GM18873 (cell line): ENCODE measurements around the gene CEP20.

Experiments
- ATAC-seq: cut with Tn5 transposase; IDR thresholded peaks from one replicate; pipeline ENCODE4 v1.9.1; 2021; ENCODE audit warnings: mild to moderate bottlenecking, moderate library complexity, moderate number of reproducible peaks; ENCODE audit not compliant: unreplicated experiment, low FRiP score

The CEP20 gene

DNA sequence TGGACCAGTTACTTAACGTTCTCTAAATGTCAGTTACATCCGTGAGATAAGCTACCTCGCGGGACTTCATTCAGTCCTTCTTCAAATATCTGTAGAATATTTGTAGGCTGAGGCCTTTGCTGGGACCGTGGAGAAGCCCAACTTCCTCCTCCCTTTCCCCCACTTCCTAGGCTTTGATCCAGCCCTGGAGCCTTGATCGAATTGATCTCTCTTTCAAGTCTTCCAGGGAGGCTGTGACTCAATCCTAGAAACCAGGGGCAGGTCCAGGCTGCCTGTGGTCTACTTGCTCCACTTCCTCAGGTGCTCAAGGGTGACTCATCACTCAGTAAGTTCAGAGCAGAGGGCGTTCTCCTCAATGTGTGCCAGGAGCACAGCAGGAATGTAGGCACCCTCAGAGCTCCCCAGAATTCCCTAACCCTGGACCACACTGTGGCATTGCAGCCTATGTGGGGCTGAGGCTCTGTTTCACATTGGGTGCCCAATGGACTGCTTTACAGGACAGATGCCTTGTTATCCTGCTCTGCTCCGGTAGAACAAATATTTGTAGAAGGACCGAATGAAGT lies 11.2 kb upstream of the CEP20 start:
- peak; percentile 47 for ATAC-seq

- no peak for ATAC-seq
Measured at GRCh38 chr16:15898654-15899053, 10.3 kb upstream of the CEP20 start.

- no peak for ATAC-seq
Measured at GRCh38 chr16:15897834-15898254, 9.4 kb upstream of the CEP20 start.

DNA sequence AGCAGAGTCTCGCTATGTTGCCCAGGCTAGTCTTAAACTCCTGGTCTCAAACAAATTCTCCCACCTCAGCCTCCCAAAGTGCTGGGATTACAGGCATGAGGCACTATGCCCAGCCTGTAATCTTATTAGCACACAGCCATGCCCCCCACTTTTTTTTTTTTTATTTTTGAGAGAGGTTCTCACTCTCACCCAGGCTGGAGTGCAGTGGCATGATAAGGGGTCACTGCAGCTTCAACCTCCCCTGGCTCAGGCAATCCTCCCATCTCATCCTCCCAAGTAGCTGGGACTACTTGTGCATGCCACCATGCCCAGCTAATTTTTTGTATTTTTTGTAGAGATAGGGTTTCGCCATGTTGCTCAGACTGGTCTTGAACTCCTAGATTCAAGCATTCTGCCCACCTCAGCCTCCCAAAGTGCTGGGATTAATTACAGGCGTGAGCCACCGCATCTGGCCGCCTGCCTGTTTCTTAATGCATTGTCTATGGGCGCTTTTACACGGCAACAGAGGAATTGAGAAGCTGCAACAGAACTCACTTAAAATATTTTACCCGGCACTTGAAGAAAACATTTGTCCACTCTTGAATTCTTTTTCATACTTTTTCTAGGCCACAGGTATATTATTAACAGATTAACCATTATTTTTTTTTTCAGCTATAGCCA lies 8.8 kb upstream of the CEP20 start:
- ATAC-seq, result no peak

GRCh38 chr16:15894571-15895374 lies 6.4 kb upstream of the CEP20 start:
- ATAC-seq, result no peak

DNA sequence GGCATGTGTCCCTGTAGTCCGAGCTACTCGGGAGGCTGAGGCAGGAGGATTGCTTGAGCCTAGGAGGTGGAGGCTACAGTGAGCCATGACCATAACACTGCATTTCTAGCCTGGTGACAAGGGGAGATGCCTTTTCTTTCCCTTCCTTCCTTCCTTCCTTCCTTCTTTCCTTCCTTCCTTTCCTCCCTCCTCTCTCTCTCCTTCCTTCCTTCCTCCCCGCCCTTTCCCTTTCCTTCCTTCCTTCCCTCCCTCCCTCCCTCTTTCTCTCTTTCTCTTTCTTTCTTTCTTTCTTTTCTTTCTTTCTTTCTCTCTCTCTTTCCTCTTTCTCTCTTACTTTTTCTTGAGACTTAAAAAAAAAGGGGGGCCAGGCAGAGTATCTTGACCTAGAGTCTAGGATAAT lies 3.1 kb upstream of the CEP20 start:
- no peak for ATAC-seq

DNA sequence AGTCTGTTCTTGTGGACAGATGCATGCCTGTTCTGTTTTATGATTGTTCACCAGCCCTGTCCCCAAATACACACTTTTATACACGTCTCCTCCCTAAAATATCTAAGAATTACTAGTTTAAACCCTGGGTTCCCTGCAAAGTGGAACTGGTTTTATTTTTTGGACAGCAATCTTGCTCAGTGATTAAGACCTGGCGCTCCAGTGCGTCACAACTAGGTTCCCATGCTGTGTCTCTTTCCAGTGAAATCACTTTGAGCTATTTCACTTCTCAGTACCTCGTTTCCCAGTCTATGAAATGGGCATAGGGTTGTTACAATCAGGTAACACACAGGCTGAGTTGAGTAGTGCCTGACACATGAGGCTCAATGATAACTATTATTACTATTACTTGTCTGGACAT lies 1.1 kb downstream of the CEP20 start:
- ATAC-seq, result no peak

GRCh38 chr16:15886078-15886477 lies 2.3 kb downstream of the CEP20 start:
- no peak for ATAC-seq

DNA sequence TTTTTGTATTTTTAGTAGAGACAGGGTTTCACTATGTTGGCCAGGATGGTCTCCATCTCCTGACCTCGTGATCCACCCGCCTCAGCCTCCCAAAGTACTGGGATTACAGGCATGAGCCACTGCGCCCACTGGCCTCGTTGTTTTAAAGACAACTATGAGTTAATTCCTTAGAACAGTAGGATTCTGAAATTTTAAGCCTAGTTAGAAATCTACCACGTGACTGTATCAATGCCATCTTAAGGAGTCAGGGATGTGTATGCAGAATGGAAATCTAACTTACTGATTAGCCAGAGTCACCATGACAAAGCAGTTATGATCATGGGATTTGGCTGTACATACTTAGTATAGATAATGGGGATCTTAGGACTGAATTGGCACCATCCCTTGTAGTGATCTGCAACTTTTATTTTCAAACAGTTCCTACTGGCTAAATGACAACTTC lies 2.8 kb downstream of the CEP20 start:
- ATAC-seq, result no peak

DNA sequence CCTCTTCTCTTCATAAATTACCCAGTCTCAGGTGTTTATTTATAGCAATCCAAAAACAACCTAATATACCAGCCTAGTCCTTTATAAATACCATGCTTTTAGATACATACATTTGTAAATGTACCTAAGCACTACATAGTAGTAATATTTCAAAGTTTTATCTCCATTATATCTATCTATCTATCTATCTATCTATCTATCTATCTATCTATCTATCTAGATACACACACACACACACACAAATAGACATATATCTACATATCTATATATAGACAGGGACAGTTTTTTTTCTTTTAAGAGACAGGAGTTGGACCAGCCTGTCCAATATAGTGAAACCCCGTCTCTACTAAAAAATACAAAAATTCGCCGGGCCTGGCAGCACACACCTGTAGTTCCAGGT lies 5.8 kb downstream of the CEP20 start:
- no peak for ATAC-seq

DNA sequence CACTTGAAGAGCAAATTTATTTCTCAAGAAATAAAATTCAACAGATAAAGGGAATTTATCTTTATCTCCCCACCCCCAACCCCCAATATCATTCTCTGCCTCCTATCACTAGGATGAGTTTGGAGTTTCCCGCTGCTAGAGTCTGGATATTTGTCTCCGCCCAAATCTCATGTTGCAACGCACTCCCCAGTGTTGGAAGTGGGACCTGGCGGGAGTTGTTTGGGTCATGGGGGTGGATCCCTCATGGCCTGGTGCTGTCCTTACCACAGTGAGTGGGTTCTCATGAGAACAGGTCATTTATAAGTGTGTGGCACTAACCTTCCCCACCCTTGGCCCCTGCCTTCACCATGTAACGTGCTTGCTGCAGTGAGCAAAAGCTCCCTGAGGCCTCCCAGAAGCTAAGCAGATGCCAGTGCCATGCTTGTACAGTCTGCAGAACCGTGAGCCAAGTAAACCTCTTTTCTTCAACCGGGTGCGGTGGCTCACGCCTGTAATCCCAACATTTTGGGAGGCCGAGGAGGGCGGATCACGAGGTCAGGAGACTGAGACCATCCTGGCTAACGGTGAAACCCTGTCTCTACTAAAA lies 6.5 kb downstream of the CEP20 start:
- no peak for ATAC-seq

- ATAC-seq, result no peak
Measured at GRCh38 chr16:15880434-15881308, 7.7 kb downstream of the CEP20 start.

GRCh38 chr16:15879255-15879811 lies 9.1 kb downstream of the CEP20 start:
- no peak for ATAC-seq

GRCh38 chr16:15876503-15876902 lies 11.9 kb downstream of the CEP20 start:
- ATAC-seq, result no peak

DNA sequence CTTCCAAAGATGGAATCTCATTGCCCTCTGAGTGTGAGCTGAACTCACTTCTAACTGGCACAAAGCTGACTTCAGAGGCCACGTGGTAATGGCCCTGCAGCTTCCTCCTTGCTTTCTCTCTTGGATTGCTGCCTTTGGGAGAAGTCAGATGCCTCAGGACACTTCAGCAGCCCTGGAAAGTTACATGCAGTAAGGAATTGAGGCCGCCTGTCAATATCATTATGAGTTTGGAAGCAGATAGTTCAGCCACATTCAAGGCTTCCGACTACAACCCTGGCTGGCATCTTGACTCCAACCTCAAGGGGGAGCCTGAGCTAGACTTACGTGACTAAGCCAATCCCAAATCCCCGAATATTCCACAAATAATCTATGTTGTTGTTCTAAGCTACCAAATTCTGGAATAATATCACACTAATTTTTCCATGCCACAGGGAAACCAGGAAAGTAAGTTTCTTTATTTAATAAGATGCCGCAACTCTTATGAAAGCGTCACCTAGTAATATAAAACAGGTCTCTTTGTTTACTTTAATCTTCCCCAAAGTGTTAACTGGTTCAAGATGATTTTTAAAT lies 13.6 kb downstream of the CEP20 start:
- ATAC-seq, result no peak

DNA sequence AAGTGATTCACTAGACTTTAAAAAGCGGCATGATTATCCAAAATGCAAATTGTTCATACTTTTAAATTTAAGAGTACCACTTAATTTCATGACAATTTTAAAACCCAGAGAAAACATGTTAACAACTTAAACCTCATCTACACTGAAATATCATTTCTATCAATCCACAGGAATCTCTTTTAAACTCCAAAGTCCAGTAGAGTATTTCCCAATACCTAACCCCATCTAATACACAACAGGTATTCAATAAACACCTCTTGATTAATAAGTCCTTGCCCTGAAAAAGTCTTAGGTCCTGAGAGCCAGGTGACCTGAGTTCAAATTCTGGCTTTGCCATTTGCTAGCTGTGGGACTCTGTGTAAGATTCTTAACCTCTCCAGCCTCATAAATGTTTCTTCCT lies 14.7 kb downstream of the CEP20 start:
- ATAC-seq, result no peak

- no peak for ATAC-seq
Measured at GRCh38 chr16:15873301-15873700, 15.1 kb downstream of the CEP20 start.

DNA sequence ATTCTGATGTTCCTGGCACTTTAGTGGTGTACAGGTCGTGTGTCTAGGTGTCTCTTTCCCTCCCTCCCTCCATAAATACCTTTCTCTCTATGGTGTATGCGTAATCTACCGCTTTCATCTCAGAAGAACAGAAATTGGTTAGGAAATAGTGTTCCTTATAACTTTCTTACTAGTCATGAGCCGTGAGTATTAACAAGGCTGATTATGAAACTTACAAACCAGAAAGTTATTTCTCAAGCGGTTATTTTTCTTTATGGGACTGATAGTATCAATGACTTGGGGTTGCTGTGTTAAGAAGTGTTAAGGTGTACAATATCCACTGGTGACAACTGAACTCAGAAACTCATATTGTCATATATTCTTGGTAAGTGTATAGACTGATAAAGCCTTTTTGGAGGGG lies 18.4 kb downstream of the CEP20 start:
- no peak for ATAC-seq

- ATAC-seq, result no peak
Measured at GRCh38 chr16:15866451-15866850, 22.0 kb downstream of the CEP20 start.

GRCh38 chr16:15865742-15866141 lies 22.7 kb downstream of the CEP20 start:
- no peak for ATAC-seq
